Stimulated activated CD8-positive, alpha-beta memory T cell treated with anti-CD3 and anti-CD28 coated beads, Interleukin-12 subunit alpha, Interleukin-12 subunit beta, amount 100 ng/mL, for 24 hours (primary cell): Measurements from ENCODE around the gene CREB3L1.

ENCODE experiments used
- DNase-seq: peaks from one replicate; pipeline ENCODE4 v3.0.0-alpha.2; 2020; ENCODE audit errors: extremely low read depth

Gene CREB3L1

DNA sequence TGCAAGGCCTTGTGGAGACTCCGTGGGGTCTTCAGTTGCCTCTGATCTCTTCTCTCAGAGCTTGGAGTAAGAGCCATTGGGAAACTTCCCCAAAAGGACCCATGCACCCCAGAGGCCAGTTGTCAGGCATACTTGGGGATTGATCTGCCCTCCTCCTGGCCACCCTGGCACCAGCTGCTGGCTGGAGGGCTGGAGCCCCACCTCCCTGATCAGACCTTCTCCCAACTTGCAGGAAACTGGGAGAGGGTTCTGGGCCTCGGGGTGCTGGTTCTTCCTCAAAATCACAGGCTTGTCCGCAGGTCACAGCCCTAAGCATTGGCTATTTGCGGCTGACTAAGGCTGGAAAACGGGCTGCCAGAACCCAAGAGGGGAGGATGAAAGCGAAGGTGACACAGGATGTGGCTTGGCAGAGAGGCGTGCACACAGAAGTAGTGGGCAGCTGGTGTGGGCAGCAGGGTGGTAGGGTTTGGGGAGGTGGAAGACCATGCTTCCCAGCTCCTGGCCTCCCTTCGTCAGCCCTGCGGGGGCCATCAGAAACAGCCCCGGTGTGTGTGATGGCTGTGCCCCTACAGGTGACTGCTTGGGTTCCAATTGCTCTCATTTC, 68.5 kb downstream of the CREB3L1 start:
- no peak for DNase-seq

DNA sequence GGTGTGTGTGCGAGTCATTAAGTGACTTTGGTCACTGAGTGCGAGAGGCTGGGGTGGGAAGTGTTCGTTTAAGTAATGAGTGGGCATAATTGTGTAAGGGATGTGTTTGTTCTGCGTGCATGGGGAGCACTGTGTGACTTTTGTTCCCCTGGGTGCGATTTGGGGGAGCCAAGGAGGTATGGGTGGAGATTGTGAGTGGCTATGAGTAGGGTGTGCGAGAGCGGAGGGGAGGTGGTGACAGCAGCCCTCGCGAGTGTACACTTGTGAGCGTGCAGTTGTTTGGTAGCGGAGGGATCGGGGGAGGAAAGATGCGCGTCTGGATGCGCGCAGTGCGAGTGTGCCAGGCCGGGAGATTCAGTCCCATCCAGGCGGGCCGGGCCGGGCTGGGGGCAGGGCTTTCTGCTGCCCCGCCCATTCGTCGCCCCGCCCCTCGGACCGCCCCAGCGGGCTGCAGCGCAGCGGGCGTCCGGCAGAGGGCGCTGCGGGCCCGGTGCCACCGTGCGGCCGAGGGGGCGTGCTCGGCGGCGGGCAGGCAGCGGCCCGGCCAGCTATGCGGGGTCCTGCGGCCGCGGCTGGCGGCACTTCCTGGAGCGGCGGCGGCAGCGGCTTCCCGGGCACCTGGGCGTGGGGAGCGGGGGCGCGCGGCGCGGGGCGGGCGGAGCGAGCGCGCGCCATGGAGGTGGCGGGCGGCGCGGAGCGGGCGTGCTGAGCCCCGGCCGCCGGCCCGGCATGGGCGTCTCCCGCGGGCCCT, 69.6 kb downstream of the CREB3L1 start, which contains the start of gene DGKZ:
Gene DGKZ (plus strand): TSS at position 578 of the 751 bp plus-strand sequence. CDS start 197 bp downstream, outside the sequence.
- DNase-seq = peak; percentile 66

- no peak for DNase-seq
Observed at GRCh38 chr11:46347637-46348311, 70.3 kb downstream of the CREB3L1 start.

DNA sequence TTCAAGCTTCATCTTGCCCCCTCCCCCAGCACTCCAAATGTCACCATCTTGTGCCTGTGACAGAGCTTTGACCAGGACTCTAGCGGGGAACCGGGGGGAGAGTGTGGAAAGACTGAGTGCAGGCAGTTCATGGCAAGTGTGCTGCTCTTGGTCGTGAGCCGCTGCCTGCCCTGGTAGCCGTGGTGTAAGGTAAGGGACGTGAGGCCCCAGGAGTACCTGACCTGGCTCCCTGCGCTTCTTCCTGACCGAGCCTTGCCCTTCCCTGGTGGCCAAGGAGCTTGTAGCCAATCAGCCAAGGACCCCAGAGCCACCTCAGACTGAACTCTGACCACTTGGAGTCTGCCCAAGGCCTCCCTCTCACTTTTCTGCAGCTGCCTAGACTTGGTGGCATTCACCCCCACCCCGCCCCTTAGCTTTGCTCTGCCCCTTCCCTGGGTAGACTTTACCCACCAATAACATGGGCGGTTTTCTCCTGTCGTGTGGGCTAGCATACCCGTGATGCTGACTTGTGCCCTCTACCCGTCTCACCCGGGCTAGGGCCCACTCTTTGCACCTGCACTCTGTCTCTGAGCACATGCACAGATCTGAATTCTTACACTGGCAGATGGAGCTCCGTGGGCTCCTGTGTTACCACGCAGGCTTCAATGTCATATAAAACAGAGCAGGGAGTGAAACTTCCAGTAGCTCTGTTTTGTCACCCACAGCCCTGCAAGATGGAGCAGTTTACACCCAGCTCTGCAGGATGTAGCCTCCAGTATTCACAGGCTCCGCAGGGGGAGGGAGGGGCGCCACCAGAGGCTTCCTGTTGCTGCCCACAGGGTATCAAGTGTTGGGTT, 71.3 kb downstream of the CREB3L1 start:
- DNase-seq = no peak

GRCh38 chr11:46350695-46351094, 73.2 kb downstream of the CREB3L1 start:
- no peak for DNase-seq

- no peak for DNase-seq
Observed at GRCh38 chr11:46351148-46351547, 73.7 kb downstream of the CREB3L1 start.

GRCh38 chr11:46351606-46352005, 74.1 kb downstream of the CREB3L1 start:
- DNase-seq = no peak

- no peak for DNase-seq
Observed at GRCh38 chr11:46352063-46352841, 74.8 kb downstream of the CREB3L1 start.

GRCh38 chr11:46353698-46354097, 76.2 kb downstream of the CREB3L1 start:
- no peak for DNase-seq

DNA sequence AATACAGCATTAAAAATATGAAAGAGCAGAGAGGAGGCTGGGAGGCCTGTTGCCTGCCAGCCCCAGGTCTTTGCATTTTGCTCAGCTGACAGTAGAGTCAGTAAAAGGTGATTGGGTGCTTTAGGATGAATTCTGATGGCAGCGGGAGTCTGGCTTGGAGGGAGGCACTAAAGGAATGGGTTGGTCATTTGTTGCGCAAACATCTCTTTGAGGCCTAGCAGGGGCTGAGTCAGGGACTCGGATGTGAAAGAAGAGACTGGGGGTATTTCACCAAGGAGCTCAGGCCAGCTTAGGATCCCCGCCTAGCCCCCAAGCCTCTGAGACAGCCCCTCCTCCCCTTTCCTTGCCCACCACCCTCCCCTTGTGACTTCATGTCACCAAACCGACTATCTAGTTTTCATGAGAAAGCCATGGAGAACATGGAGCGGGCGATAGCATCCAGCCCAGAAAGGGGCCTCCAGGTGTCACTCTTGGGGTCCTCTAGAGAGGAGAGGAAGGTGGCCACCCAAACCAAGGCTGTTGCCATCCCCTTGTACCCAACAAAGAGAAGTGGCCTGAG, 79.5 kb downstream of the CREB3L1 start:
- no peak for DNase-seq

DNA sequence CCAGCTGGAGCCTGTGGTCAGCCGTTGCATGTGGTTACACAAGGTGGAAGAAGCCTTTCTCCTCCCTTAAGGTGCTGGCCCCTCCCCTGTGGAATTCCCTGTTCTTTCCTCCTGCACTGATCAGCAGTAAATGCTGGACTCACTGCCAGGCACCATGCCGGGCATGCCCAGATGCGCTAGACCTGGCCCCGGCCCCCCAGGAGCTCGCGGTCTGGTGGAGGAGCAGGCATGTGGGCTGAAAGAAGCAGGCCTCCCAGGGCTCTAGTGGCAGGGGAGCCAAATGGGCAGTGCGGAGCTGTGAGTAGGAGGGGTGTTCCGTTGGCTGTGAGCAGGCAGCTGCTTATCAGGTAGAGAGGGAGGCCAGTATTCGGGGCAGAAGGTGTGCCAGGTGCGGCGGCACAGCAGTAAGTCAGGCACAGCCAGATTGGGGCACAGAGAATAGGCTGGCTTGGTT, 80.0 kb downstream of the CREB3L1 start:
- no peak for DNase-seq

DNA sequence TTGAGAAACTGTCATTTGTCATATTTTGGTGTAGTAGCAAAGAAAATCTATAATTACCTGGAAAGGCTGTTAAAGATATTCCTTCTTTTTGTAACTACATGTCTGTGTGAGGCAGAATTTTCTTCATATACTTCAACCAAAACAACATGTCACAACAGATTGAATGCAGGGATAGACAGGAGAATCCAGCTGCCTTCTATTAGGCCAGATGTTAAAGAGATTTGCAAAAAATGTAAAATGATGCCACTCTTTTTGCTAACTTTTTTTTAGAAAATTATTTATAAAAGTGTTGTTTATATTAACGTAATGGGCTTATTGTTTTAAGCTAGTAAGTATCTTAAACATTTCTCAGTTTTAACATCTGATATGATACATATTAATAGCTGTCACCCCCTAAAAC, 82.5 kb downstream of the CREB3L1 start:
- DNase-seq = no peak

DNA sequence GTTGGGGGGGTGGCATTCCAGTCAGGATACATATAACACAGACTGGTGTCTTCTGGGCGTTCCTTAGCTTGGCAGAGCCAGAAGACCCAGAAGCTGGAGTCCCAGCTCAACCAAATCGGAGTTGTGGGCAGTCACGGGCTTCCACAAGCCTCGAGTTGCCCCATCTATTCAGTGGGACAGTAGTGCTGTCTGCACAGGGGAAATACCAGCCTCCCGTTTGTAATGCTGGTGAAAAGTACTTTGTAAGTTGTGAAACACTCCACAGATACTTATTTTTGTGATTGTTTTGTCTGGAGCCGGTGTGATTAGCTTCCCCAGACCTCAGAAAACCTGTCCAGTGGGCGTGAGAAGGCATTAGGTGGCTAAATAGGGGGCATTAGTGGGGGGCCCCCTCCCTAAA, 83.4 kb downstream of the CREB3L1 start:
- DNase-seq = no peak

DNA sequence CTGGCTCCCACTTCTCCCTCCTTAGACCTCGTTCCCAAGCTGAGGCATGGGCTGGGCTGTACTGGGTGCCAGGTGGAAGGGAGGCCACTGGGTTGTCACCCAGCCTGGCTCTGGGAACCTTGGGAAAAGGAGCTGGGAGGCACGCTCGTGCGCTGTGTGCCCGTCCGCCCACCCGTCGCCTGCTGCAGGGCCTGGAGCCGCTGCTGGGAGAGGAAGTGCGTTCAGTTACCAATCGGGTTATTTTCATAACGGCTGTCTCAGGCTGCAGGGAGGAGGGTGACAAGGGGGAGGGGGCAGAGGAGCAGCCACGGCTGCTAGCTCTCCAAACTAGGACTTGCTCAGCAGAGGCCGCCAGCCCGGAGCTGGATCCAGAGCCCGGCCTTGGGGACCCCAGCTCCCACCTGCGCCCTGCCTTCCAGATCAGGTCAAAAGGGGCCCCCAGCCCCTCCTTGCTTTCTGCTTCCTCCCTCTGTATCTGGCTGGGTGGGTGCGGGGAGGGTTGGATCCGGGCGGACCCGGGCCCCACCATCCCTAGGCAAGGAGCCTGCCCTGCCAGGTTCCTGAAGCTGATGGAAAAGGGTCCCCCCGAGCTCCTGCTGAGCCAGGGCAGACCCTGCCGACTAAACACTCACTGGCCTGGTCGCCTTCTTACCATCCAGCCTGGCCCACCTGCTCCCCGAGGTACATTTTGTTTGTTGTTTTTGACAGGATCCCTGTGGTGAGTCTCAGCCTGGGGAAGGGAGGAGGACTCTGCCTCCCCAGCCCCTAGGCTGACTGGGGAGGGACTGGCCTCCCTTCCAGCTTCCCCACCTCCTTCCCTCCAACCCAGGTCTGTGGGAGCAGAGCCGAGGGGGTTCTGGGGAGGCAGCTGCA, 84.1 kb downstream of the CREB3L1 start:
- DNase-seq = no peak

DNA sequence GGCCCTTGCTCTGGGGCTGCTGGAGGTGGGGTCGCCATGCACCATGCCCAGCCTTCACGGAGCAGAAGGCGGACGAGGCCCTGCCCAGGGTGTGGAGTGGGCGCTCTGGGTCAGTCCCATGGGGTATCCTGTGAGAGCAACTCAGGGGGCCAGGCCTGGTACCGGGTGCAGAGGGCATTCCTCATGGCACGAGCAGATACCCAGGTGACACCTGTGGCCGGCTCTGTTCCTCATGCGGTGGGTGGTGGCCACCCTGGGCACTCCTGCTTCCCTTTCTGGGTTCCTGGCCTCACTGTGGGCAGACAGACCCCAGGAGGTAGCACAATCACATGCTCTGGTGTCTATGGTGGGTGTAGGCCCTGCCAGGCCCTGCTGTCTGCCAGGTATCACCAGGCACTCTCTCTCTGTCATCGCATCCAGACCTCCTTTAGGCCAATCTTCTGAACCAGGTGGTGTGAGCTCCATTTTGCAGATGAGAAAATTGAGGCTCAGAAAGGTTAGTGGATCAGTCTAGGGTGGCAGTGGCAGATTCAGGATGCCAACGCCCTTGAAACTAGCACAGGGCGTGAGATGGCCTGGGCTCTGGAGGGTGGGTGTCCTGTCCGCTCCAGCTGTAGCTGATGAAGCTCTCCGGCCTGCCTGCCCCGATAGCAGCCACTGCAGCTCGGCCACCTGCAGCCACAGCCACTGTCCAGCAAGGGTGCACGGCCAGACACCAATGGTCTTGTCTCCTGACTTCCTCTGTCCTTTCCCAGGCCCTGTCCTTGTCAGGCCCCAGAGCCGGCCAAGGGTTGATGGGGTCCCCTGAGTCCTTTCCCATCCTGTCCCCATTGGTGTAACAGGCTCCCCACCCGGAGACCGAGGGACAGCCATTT, 84.9 kb downstream of the CREB3L1 start:
- no peak for DNase-seq

DNA sequence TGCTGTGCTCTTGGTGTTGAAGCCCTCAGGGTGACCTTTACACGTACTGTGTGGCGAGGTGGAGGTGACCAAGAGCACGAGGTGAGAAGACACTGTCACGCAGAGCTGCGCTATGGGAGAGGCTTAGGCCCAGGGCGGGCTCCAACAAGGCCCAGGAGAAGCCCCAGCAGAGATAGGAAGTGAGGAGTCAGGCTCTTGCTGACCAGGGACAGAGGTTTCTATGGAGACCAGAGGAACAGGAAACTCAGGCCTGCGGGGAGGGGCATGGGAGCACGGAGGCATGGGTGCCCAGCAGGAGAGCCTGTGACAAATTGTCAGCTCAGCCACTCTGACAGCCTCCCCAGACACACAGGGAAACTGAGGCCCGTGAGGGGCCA, 85.6 kb downstream of the CREB3L1 start:
- DNase-seq = no peak

- DNase-seq = no peak
Observed at GRCh38 chr11:46363455-46364005, 86.1 kb downstream of the CREB3L1 start.

DNA sequence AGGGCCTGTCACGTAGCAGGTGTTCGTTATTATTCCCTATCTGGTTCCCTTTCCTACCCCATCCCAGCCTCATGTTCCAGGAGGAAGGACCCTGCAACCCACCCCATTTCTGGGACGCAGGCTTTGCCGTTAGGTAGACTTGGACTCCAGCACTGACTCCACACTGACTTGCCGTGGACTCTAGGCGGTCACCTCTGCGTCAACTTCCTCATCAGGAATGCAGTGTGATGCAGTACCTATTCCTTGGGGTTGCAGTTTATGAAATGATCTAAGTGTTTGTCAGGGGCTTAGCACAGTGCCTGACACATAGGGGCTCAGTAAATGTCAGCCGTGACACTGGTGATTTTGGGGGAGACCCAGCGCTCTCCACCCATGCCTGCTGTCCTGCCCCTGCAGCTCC, 86.6 kb downstream of the CREB3L1 start:
- DNase-seq = no peak

- DNase-seq = no peak
Observed at GRCh38 chr11:46364791-46365190, 87.3 kb downstream of the CREB3L1 start.
